Fibroblast of lung (primary cell): Measurements from ENCODE around the gene BDP1. TPM values are rescaled to one million over a fixed set of nuclear protein-coding genes. Genes with fewer than 3 reads are reported as not detected.
"Not testable (repeated sequence)": the region's sequence is repeated elsewhere in the genome, so short reads cannot be mapped to it uniquely, and the experiment has no call there.

Experiments
- DNase-seq, 2 donors: peaks; one replicate each; pipeline versions ENCODE4 v3.0.0 to v3.0.0-alpha.2; 2010; ENCODE audit warnings: low read depth in 2 of 2
- H2AFZ ChIP-seq: 2 replicates; pipeline ENCODE4 v1.5.1; 2012; ENCODE audit warnings: low read length, control low read depth, inconsistent platforms
- H3K27ac ChIP-seq: 2 replicates; pipeline ENCODE4 v1.5.1; 2011; ENCODE audit warnings: low read length, control low read depth; ENCODE audit not compliant: insufficient read depth
- H3K27me3 ChIP-seq: 2 replicates; pipeline ENCODE4 v1.5.1; 2011; ENCODE audit warnings: mild to moderate bottlenecking, low read length; ENCODE audit not compliant: control insufficient read depth, insufficient read depth
- H3K36me3 ChIP-seq: 2 replicates; pipeline ENCODE4 v1.5.1; 2011; ENCODE audit warnings: low read length; ENCODE audit not compliant: control insufficient read depth, insufficient read depth
- H3K4me1 ChIP-seq: 2 replicates; pipeline ENCODE4 v1.5.1; 2011; ENCODE audit warnings: low read length; ENCODE audit not compliant: control insufficient read depth, insufficient read depth; ENCODE audit errors: extremely low read depth
- H3K4me2 ChIP-seq: 2 replicates; pipeline ENCODE4 v1.5.1; 2011; ENCODE audit warnings: low read length, control low read depth; ENCODE audit not compliant: insufficient read depth; ENCODE audit errors: extremely low read depth
- H3K4me3 ChIP-seq, 4 experiments: fragments of 200-600 bp in 1 of 4; sonication (generic) in 1 of 4; replicated peaks in 1 of 4; 2 replicates each; pipeline ENCODE4 v1.5.1; 2011 to 2016; ENCODE audit warnings: low read length in 4 of 4, low read depth in 3 of 4, mild to moderate bottlenecking in 3 of 4, control low read depth in 2 of 4, inconsistent platforms in 1 of 4, mixed read lengths in 1 of 4; ENCODE audit not compliant: insufficient read depth in 1 of 4; ENCODE audit errors: control extremely low read depth in 1 of 4
- H3K79me2 ChIP-seq: 2 replicates; pipeline ENCODE4 v1.5.1; 2012; ENCODE audit warnings: mild to moderate bottlenecking, low read length, inconsistent platforms; ENCODE audit not compliant: control insufficient read depth, insufficient read depth
- H3K9ac ChIP-seq: 2 replicates; pipeline ENCODE4 v1.5.1; 2011; ENCODE audit warnings: mild to moderate bottlenecking, low read length, control low read depth; ENCODE audit not compliant: insufficient read depth
- H3K9me3 ChIP-seq: 2 replicates; pipeline ENCODE4 v1.5.1; 2012; ENCODE audit warnings: low read depth, low read length; ENCODE audit not compliant: control insufficient read depth, insufficient read depth
- H4K20me1 ChIP-seq: 2 replicates; pipeline ENCODE4 v1.5.1; 2011; ENCODE audit warnings: low read length; ENCODE audit not compliant: control insufficient read depth, insufficient read depth; ENCODE audit errors: extremely low read depth
- polyA plus RNA-seq, 2 donors: library from polyadenylated mRNA; depleted of rRNA in 1 of 2; stranded (reverse) in 1 of 2; unstranded in 1 of 2; fragments of >200 nt; gene quantifications; 2 replicates each; pipeline ENCODE4 v1.2.1, GENCODE V29; 2011 to 2012; ENCODE audit warnings: missing spikeins in 1 of 2
- total RNA-seq: library from RNA; depleted of rRNA; stranded (reverse); fragments of >200 nt; gene quantifications from 2 replicates; pipeline ENCODE4 v1.2.1, GENCODE V29; 2014

BDP1 gene
- total and polyA plus RNA-seq, 2 donors (not counting 1 experiment from before 2014, with no cell fraction given): 13.3 to 21.3 TPM

- not testable (repeated sequence) for H3K4me3 ChIP-seq, H3K36me3 ChIP-seq, H3K27me3 ChIP-seq, H3K79me2 ChIP-seq, H4K20me1 ChIP-seq, H3K27ac ChIP-seq, H3K9me3 ChIP-seq, H3K4me1 ChIP-seq, H3K4me2 ChIP-seq, H2AFZ ChIP-seq, H3K9ac ChIP-seq, DNase-seq
Measured at GRCh38 chr5:71426686-71427474, 28.6 kb upstream of the BDP1 start.

- not testable (repeated sequence) for H2AFZ ChIP-seq, H3K4me3 ChIP-seq, H3K79me2 ChIP-seq, H3K4me2 ChIP-seq, DNase-seq, H3K4me1 ChIP-seq, H4K20me1 ChIP-seq, H3K9me3 ChIP-seq, H3K27me3 ChIP-seq, H3K36me3 ChIP-seq, H3K9ac ChIP-seq, H3K27ac ChIP-seq
Measured at GRCh38 chr5:71432410-71432809, 23.0 kb upstream of the BDP1 start.

GRCh38 chr5:71434825-71435224 lies 20.6 kb upstream of the BDP1 start:
- H4K20me1 ChIP-seq, H3K9ac ChIP-seq, DNase-seq, H3K27ac ChIP-seq, H2AFZ ChIP-seq, H3K36me3 ChIP-seq, H3K4me3 ChIP-seq, H3K4me1 ChIP-seq, H3K4me2 ChIP-seq, H3K9me3 ChIP-seq, H3K27me3 ChIP-seq, H3K79me2 ChIP-seq: not testable (repeated sequence)

- H3K9ac ChIP-seq, H3K9me3 ChIP-seq, H3K27me3 ChIP-seq, H2AFZ ChIP-seq, H3K4me3 ChIP-seq, H3K79me2 ChIP-seq, DNase-seq, H3K36me3 ChIP-seq, H3K4me1 ChIP-seq, H4K20me1 ChIP-seq, H3K27ac ChIP-seq, H3K4me2 ChIP-seq: not testable (repeated sequence)
Measured at GRCh38 chr5:71441564-71441963, 13.9 kb upstream of the BDP1 start.

GRCh38 chr5:71443891-71444290 lies 11.6 kb upstream of the BDP1 start:
- not testable (repeated sequence) for H3K27ac ChIP-seq, H3K36me3 ChIP-seq, H3K9me3 ChIP-seq, H3K27me3 ChIP-seq, H3K4me2 ChIP-seq, H2AFZ ChIP-seq, H3K4me1 ChIP-seq, H3K79me2 ChIP-seq, DNase-seq, H4K20me1 ChIP-seq, H3K4me3 ChIP-seq, H3K9ac ChIP-seq

GRCh38 chr5:71445015-71445414 lies 10.4 kb upstream of the BDP1 start:
- not testable (repeated sequence) for H3K9ac ChIP-seq, H2AFZ ChIP-seq, H3K27me3 ChIP-seq, H3K4me2 ChIP-seq, H3K36me3 ChIP-seq, H3K79me2 ChIP-seq, H3K9me3 ChIP-seq, H3K27ac ChIP-seq, H4K20me1 ChIP-seq, H3K4me1 ChIP-seq, H3K4me3 ChIP-seq
- peak in 1 of 2 donors; percentile 3 for DNase-seq
